Femur (tissue), 1 donor: ENCODE measurements around the gene ALG2.

Source experiments
- DNase-seq: peaks from one replicate; pipeline ENCODE4 v3.0.0-alpha.2; 2017

Gene ALG2

DNA sequence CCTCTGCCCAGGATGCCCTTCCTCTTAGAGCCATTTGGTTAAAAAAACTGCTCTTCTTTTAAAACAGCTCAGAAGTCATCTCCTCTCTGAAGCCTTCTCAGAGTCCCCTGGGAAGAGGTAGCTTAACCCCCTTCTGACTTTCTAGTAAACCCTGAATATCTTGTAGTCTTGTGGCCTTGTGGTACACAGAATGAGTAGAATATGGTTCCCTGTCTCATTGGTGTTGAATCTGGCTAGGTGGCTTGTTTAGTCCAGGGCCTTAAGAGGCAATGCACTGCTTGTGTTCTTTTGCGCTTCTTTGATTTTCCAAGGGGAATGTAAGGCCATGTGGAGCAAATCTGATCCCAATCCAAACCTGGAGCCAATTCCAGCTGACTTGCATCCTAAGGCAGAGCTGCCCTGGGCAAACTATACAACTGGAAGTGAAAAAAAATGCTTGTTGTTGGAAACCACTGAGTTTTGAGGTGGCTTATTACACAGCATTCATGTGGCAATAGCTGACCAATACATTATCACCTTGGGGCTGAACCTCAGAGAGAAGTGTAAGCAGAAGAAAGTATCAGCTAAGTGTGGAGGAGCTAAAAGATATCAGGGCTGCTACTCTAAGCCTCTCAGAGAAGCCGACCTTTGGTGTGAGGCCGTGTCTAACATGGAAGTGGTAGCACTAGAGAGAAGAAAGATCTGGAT lies 31.0 kb downstream of the ALG2 start:
- DNase-seq, result no peak

DNA sequence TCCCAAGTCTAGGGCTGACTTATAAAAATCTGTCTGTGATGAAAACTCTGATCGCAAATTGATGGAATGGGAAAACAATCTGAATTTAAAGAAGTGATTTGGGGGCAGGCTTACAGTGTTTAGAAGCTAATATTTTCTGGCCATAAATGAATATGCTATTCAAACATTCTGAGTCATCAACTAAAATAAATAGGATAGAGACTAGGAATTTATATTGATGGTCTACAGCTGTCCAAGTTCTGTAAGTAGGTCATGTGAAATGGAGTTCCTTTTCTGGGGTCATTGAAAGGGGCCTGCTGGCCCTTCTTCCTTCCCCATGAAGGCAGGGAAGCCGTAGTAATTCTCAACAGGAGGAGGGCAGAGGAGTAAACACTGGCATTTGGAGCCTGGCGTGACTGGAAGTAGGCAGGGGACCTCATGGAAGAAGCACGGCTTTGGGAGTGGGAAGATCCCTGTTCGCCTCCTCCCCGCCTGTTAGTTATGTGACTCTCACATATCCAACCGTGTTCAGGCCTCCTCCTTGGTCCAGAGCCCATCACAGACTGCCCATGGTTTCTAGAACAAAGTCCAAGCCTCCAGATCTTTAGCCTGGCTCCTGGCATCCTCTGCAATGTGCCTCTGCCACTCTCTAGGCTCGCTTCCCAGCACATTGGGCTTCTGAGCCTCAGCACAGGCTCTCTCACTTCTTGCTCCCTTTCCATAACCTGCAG lies 31.7 kb downstream of the ALG2 start:
- DNase-seq, result no peak

GRCh38 chr9:99189186-99189585 lies 32.6 kb downstream of the ALG2 start:
- DNase-seq, result no peak

DNA sequence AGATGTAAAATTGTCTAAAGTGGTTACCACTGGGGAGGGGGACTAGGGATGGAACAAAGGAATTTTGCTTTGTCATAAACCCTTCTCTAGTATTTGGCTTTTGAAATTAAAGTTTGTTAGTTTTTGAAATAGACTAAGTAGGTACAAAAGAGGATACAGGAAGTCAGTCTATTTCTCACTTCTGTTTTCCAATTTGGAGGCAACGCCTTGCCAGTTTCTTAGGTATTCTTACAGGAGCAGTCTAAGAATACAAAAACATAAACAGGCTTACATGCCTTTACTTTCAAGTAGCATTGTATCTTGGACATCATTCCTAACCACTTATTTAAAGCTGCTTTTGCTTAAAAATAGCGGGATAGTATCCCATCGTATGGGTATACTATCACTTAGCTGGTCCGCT lies 34.4 kb downstream of the ALG2 start:
- no peak for DNase-seq

DNA sequence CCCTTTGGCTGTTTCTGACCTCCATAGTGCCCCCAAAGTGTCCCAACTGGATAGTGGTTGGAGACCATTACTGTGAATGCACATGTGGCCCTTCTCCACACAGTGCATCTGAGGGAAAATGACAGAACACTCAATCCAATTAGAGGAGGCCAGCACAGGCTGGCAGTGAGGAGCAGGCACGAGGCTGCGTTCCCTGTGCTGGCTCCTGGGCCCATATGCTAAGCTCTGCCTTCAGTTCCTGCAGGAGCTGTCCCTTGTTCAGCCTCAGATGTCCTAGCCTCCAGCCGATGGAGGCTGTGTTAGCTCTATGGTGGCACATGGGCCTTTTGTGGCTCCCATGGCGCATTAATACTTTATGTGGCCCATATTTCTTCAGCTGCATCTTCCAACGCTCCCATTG lies 35.8 kb downstream of the ALG2 start:
- DNase-seq, result no peak

DNA sequence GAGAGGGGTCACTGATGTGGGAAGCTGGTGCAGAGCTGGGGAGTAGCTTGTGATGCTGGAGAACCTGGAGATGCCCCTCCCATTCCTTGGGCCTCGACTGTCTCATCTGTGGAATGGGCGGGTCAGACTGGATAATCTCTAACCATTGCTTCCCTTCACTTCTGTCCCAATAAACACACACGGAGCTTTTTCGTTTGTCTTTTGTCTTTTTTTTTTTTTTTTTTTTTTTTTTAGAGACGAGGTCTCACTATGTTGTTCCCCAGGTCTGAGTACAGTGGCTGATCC lies 36.5 kb downstream of the ALG2 start:
- no peak for DNase-seq

- peak; percentile 94 for DNase-seq
Measured at GRCh38 chr9:99184475-99185347, 37.0 kb downstream of the ALG2 start.

DNA sequence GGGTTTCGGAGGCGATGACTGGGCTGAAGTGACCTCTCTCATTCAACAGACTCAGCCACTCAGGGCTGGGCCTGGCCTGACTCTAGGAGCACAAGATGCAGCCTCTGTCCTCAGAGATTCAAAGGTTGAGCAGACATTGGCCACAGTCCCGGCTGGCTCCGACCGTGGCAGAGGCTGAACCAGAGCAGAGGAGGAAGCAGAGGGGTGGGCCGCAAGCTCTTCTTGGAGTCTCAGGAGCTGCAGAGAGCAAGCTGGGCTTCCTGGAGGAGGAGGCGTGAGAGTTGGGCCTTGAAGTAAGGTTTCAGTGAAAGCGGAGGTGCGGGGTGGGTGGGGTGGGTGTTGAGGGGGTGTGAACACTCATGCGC lies 37.6 kb downstream of the ALG2 start:
- no peak for DNase-seq

DNA sequence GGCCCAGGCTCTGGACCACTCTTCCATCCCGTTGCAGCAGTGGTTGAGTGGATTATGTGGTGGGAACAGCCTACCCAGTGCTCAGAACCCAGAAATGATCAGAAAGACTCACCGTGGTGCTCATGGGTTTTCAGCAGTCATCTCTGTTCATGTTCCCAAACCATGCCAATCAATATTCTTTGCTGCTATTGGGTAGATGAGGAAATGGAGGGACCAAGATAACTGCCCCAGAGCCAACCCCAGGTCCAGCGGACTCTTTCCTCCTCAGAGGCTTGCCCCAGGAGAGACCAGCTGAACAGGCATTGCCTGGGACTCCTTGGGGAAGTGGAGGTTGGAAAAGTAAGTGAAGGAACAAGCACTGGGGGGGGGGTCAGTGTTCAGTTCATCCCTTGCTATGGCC lies 38.1 kb downstream of the ALG2 start:
- no peak for DNase-seq

GRCh38 chr9:99182356-99182755 lies 39.4 kb downstream of the ALG2 start:
- DNase-seq, result no peak

DNA sequence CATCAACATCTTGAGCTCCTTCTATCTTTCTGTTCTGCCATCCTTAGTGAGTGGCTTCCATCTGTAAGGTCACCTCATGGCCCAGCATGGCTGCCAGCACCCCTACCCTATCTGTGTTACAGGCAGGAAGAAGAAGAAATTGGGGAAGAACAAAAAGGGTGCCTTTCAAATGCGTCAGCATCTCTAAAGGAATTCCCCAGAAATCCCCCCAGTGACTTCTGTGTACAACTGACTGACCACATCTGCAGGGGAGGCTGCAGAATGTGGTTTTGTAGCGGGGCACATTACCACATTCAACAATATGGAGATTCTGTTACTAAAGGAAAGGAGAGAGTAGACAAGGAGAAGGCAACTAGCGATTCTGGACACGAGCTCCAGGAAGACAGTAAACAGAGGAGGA lies 40.1 kb downstream of the ALG2 start:
- no peak for DNase-seq

- no peak for DNase-seq
Measured at GRCh38 chr9:99181206-99181605, 40.5 kb downstream of the ALG2 start.

DNA sequence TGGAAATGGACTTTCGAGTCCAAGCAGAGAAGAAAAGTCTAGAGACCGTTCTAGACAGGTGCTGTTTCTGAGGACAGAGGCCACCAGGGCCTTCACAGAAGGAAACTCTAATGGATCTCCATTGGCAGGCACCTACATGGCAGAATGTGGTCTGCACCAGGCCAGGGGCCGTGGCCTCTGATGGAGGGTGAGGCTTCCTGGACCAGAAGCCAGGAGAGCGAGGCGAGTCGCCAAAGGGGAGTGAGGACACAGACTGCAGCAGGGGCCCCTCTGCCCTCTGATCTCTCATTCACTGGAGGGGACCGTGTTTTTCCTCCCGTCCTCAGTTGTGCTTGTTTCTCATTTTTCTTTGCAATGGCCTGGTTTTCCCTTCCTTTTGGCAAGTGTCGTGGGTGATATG lies 41.1 kb downstream of the ALG2 start:
- no peak for DNase-seq

DNA sequence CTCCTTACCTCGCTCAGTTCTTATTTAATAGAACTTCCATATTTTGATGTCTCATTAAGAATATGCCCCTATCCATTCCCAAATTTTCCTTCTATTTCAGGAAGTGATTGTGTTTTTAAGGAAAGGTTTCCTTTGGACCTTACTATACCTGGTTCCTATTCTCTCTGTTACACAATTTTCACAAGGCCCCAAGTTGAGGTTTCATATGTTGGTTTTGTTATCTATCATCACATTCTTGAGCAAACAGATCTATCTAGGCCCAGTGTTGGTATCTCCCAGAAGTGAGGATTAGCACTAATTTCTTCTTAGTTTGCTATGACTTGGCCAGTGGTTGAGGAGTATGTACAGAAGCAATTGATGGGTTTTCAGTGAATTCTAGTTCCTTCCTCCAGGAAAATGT lies 41.5 kb downstream of the ALG2 start:
- no peak for DNase-seq

DNA sequence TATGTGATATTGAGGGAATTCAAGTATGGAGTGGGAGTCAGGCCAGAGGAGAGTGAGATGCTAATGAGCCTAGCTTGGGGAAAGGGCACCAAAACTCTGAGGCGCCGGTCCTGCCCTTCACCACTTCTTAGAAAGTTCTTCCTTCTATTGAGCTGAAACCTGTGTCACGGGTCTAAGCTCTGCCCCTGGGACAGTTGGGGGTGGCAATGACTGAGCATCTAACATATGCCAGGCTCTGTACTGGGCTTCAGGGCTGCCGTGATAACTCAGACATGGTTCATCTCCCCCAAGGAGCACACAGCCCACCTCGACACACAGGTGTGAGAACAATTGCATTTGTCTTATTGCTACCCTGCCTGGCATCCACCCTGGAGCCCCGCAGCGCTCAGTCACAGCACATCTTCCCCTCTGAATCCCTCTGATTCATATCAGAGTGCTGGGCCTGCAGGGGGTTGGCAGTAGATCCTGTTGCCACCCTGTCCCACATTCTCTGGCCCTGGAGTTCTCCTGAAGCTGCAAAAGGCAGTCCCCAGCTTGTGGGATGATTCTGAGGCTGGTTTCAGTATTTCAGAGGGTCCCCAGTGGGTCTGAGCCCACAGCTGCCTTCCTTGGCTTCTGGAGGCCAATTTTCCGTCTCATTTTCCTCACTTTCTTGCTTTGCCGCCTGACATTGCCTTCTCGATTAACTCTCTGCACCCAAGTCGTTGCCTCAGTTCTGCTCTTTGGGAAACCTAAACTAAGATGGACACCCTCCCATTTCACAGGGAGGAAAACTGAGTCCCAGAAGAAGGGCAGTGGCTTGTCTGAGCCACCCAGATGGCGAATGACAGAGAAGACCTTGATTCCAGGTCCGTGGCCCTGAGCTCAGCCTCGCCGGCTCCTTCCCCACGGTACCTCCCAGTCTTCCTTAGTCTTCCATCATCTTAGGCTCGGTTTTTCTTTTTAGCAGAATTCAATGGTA lies 42.5 kb downstream of the ALG2 start:
- DNase-seq, result no peak

- DNase-seq, result no peak
Measured at GRCh38 chr9:99177576-99178366, 44.0 kb downstream of the ALG2 start.

- DNase-seq, result no peak
Measured at GRCh38 chr9:99176527-99177013, 45.2 kb downstream of the ALG2 start.

DNA sequence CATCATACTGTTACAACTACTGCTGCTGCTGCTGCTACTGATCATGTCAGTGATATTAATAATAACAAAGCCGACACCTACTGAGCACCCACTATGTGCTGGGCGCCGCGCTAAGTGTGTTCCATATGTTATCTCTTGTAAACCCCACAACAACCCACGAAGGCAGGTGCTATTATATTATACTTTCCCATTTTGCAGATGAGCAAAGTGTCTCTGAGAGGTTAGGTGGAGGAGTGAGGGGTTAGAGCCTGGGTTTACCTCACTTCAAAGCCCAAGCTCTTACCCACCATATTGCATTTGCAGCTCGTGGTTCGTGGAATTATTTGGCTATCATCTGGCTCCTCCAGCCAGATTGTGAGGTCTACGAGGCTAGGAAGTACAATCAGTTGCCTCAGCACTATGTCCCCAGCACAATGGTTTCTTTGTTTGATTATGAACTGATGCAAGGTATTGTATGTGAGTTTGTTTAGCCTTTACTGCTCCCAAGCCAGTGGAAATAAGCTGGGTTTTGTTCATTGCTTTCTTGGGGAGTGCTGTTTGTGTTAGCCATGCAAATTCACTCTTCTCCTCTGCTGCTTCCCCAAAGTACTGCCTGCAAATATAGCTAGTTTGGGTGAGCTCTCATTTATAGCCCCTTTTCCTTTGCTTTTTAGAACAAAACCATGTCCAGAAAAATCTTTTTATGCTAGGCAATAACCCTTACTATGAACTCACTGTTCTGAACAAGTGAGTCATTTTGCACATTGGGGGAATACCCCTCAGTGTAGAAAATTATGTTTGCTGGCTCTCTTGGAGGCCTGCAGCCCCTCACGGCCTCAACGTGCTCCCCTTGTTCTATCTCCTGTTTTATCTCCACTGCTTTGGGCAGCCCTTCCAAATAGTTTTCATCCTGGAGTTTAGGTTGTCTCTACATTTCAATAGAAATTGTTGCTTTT lies 47.9 kb downstream of the ALG2 start:
- no peak for DNase-seq

GRCh38 chr9:99172124-99173091 lies 49.3 kb downstream of the ALG2 start:
- no peak for DNase-seq
